ENCODE measurements around the gene GFPT1.
"Not testable (repeated sequence)": the region's sequence is repeated elsewhere in the genome, so short reads cannot be mapped to it uniquely, and the experiment has no call there.

GFPT1 gene

DNA sequence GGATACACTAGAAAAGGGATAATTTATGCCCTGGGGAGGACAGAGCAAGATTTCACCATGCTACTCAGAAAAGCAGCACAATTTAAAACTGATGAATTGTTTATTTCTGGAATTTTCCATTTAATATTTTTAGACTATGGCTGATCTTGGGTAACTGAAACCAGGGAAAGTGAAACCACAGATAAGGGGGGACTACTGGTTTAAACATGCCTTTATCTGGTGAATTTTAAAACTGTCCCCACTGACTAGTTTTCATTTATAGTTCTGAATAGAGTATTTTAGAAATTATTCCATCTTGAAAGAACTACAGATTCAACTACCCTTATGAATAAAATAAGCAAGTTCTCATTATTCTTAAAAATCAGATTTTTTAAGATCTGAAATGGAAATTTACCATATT, 35.2 kb upstream of the GFPT1 start:
- TF ChIP-seq, protein P1, sequence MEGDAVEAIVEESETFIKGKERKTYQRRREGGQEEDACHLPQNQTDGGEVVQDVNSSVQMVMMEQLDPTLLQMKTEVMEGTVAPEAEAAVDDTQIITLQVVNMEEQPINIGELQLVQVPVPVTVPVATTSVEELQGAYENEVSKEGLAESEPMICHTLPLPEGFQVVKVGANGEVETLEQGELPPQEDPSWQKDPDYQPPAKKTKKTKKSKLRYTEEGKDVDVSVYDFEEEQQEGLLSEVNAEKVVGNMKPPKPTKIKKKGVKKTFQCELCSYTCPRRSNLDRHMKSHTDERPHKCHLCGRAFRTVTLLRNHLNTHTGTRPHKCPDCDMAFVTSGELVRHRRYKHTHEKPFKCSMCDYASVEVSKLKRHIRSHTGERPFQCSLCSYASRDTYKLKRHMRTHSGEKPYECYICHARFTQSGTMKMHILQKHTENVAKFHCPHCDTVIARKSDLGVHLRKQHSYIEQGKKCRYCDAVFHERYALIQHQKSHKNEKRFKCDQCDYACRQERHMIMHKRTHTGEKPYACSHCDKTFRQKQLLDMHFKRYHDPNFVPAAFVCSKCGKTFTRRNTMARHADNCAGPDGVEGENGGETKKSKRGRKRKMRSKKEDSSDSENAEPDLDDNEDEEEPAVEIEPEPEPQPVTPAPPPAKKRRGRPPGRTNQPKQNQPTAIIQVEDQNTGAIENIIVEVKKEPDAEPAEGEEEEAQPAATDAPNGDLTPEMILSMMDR (IDR thresholded peaks at IDR 0.05; ENCODE audit: insufficient read depth, low read depth, low read length, missing control alignments): no peak
- no peak for DNase-seq (ENCODE audit: low read depth)
- no peak overlapping the region for H3K4me3 ChIP-seq (ENCODE audit: low read length)

DNA sequence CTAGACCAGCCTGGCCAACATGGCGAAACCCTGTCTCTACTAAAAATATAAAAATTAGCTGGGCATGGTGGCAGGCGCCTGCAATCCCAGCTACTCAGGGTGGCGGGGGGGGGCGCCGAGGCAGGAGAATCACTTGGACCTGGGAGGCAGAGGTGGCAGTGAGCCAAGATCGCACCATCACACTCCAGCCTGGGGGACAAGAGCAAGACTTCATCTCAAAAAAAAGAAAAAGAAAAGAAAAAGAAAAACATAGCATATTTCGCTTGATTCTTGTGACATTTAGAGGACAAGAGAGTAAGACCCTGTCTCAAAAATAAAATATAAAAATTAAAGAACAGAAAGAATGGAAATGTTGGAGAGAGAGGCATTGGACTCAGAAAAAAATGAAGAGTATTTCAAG, 32.1 kb upstream of the GFPT1 start:
- DNase-seq (ENCODE audit: low read depth): not testable (repeated sequence)

GRCh38 chr2:69416147-69416546, 29.1 kb upstream of the GFPT1 start:
- no peak for DNase-seq (ENCODE audit: low read depth)
- H3K4me3 ChIP-seq (ENCODE audit: low read length): no peak overlapping the region
- TF ChIP-seq, protein P1 (IDR thresholded peaks at IDR 0.05; ENCODE audit: insufficient read depth, low read depth, low read length, missing control alignments): no peak

More for the DNA sequence above, 32.1 kb upstream of the GFPT1 start:
- not testable (repeated sequence) for H3K4me3 ChIP-seq (ENCODE audit: low read length)

- TF ChIP-seq, protein P1 (IDR thresholded peaks at IDR 0.05; ENCODE audit: insufficient read depth, low read depth, low read length, missing control alignments): no peak
- H3K4me3 ChIP-seq (ENCODE audit: low read length): no peak overlapping the region
- DNase-seq (ENCODE audit: low read depth): no peak
Measured at GRCh38 chr2:69411120-69411519, 24.1 kb upstream of the GFPT1 start.

DNA sequence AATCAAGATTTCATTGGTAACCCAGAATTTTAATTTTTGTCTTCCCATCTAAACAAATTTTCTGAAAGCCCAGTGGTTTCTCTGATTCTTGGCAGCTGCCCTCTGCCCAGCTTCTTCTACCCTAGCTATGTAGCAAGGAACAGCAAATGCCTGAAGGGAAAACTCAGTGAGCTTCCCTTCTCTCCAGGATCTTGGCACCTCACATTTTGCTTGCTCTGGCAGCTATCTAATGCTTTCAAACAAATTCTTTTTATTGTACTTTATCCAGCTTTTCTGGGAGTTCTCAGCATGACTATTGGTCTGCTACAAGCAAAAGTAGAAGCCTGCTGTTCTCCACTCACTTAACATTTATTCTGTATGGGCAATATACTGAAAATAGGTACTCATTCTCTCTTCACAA, 18.3 kb upstream of the GFPT1 start:
- H3K4me3 ChIP-seq (ENCODE audit: low read length): no peak overlapping the region
- TF ChIP-seq, protein P1 (IDR thresholded peaks at IDR 0.05; ENCODE audit: insufficient read depth, low read depth, low read length, missing control alignments): no peak
- no peak for DNase-seq (ENCODE audit: low read depth)

DNA sequence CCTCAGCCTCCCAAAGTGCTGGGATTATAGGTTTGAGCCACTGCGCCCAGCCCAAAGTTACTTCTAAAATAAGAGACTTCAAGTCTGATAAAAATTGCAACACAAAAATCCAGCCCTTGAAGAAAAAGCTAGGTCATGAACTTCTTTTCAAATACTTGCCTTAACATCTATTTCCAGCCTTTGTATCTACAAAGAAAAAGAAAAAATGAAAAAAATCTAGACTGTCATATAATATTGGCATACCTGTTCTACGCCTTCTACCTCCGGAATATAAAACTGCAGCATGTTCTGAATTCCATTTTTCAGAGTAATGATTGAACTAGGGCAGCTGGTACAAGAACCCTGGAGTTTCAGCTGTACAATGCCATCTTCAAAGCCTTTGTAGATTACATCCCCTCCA, 13.1 kb upstream of the GFPT1 start:
- H3K4me3 ChIP-seq (ENCODE audit: low read length): no peak overlapping the region
- TF ChIP-seq, protein P1 (IDR thresholded peaks at IDR 0.05; ENCODE audit: insufficient read depth, low read depth, low read length, missing control alignments): no peak
- DNase-seq (ENCODE audit: low read depth): no peak

DNA sequence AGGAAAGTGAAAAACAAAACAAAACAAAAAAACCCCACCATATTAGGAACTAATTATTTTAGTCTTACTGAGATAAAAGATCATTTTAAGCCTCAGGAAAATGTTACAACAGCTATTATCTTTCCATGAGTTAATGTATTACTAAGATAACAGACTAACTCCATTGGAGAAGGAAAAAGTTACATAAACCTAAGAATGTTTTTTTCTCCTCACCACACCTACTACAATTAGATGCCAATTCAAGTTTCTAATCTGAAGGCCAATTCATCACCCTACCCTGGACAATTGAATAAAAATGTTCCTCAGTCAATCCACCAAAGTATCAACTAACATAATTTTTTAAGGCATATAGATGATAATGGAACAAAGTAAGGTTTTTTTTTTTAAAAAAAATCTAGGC, 10.2 kb upstream of the GFPT1 start:
- no peak for DNase-seq (ENCODE audit: low read depth)
- H3K4me3 ChIP-seq (ENCODE audit: low read length): no peak overlapping the region
- TF ChIP-seq, protein P1 (IDR thresholded peaks at IDR 0.05; ENCODE audit: insufficient read depth, low read depth, low read length, missing control alignments): no peak

GRCh38 chr2:69395866-69396265, 8.8 kb upstream of the GFPT1 start:
- H3K4me3 ChIP-seq (ENCODE audit: low read length): no peak overlapping the region
- TF ChIP-seq, protein P1 (IDR thresholded peaks at IDR 0.05; ENCODE audit: insufficient read depth, low read depth, low read length, missing control alignments): no peak
- no peak for DNase-seq (ENCODE audit: low read depth)
